Measurements from ENCODE around the gene PTGR3. TPM values are rescaled to one million over a fixed set of nuclear protein-coding genes. Genes with fewer than 3 reads are reported as not detected.

The PTGR3 gene
- polyA plus RNA-seq, 2 donors = 10.8 to 14.4 TPM

- Histone ChIP-seq H3K27ac (ENCODE audit: low read depth in 2 of 2, low read length in 1 of 2) (no peak overlapping the region), H3K4me1 (ENCODE audit: control insufficient read depth in 2 of 2, insufficient read depth in 2 of 2, low read length in 1 of 2) (peaks cover 0 to 8% of the 10 kb centered on the region in 2 donors), H3K4me3 (ENCODE audit: low read depth in 1 of 2, low read length in 2 of 2) (no peak overlapping the region), H3K9me3 (ENCODE audit: control insufficient read depth in 2 of 2, insufficient read depth in 1 of 2, low read depth in 1 of 2, low read length in 1 of 2) (no peaks in the 10 kb centered on the region), H3K36me3 (ENCODE audit: control insufficient read depth in 2 of 2, insufficient read depth in 2 of 2, low read length in 1 of 2) (no peaks in the 10 kb centered on the region), H3K27me3 (ENCODE audit: control insufficient read depth in 1 of 2, insufficient read depth in 2 of 2, low read length in 2 of 2) (no peaks in the 10 kb centered on the region)
- 80 to 84% methylated on average over 13 of the region's 13 CpGs for WGBS, 2 donors
These were observed 28.9 kb downstream of the PTGR3 start for GRCh38 chr18:75179819-75180600.

- Histone ChIP-seq H3K27me3 (ENCODE audit: control insufficient read depth in 1 of 2, insufficient read depth in 2 of 2, low read length in 2 of 2) (no peaks in the 10 kb centered on the region), H3K4me3 (ENCODE audit: low read depth in 1 of 2, low read length in 2 of 2) (no peak overlapping the region), H3K27ac (ENCODE audit: low read depth in 2 of 2, low read length in 1 of 2) (no peak overlapping the region), H3K36me3 (ENCODE audit: control insufficient read depth in 2 of 2, insufficient read depth in 2 of 2, low read length in 1 of 2) (no peaks in the 10 kb centered on the region), H3K4me1 (ENCODE audit: control insufficient read depth in 2 of 2, insufficient read depth in 2 of 2, low read length in 1 of 2) (peaks cover 0 to under 1% of the 10 kb centered on the region in 2 donors), H3K9me3 (ENCODE audit: control insufficient read depth in 2 of 2, insufficient read depth in 1 of 2, low read depth in 1 of 2, low read length in 1 of 2) (no peaks in the 10 kb centered on the region)
- 92 to 94% methylated on average over 11 of the region's 11 CpGs for WGBS, 2 donors
These were observed 30.6 kb downstream of the PTGR3 start for GRCh38 chr18:75178376-75178775.

- Histone ChIP-seq H3K27ac (ENCODE audit: low read depth in 2 of 2, low read length in 1 of 2) (no peak overlapping the region), H3K4me3 (ENCODE audit: low read depth in 1 of 2, low read length in 2 of 2) (no peak overlapping the region), H3K27me3 (ENCODE audit: control insufficient read depth in 1 of 2, insufficient read depth in 2 of 2, low read length in 2 of 2) (no peaks in the 10 kb centered on the region), H3K9me3 (ENCODE audit: control insufficient read depth in 2 of 2, insufficient read depth in 1 of 2, low read depth in 1 of 2, low read length in 1 of 2) (no peaks in the 10 kb centered on the region), H3K36me3 (ENCODE audit: control insufficient read depth in 2 of 2, insufficient read depth in 2 of 2, low read length in 1 of 2) (no peaks in the 10 kb centered on the region), H3K4me1 (ENCODE audit: control insufficient read depth in 2 of 2, insufficient read depth in 2 of 2, low read length in 1 of 2) (no peaks in the 10 kb centered on the region)
- 84 to 88% methylated on average over 8 of the region's 8 CpGs for WGBS, 2 donors
These were observed 32.1 kb downstream of the PTGR3 start for GRCh38 chr18:75176849-75177248.

GRCh38 chr18:75173738-75174137 lies 35.2 kb downstream of the PTGR3 start:
- no peak overlapping the region for H3K27ac ChIP-seq (ENCODE audit: low read depth in 2 of 2, low read length in 1 of 2)
- no peaks in the 10 kb centered on the region for H3K4me1 ChIP-seq (ENCODE audit: control insufficient read depth in 2 of 2, insufficient read depth in 2 of 2, low read length in 1 of 2)
- no peaks in the 10 kb centered on the region for H3K9me3 ChIP-seq (ENCODE audit: control insufficient read depth in 2 of 2, insufficient read depth in 1 of 2, low read depth in 1 of 2, low read length in 1 of 2)
- H3K36me3 ChIP-seq (ENCODE audit: control insufficient read depth in 2 of 2, insufficient read depth in 2 of 2, low read length in 1 of 2) = no peaks in the 10 kb centered on the region
- 75 to 85% methylated on average over 4 of the region's 4 CpGs for WGBS, 2 donors
- H3K27me3 ChIP-seq (ENCODE audit: control insufficient read depth in 1 of 2, insufficient read depth in 2 of 2, low read length in 2 of 2) = no peaks in the 10 kb centered on the region
- no peak overlapping the region for H3K4me3 ChIP-seq (ENCODE audit: low read depth in 1 of 2, low read length in 2 of 2)

GRCh38 chr18:75173125-75173432 lies 35.9 kb downstream of the PTGR3 start:
- Histone ChIP-seq H3K4me1 (ENCODE audit: control insufficient read depth in 2 of 2, insufficient read depth in 2 of 2, low read length in 1 of 2) (no peaks in the 10 kb centered on the region), H3K36me3 (ENCODE audit: control insufficient read depth in 2 of 2, insufficient read depth in 2 of 2, low read length in 1 of 2) (no peaks in the 10 kb centered on the region), H3K9me3 (ENCODE audit: control insufficient read depth in 2 of 2, insufficient read depth in 1 of 2, low read depth in 1 of 2, low read length in 1 of 2) (no peaks in the 10 kb centered on the region), H3K27me3 (ENCODE audit: control insufficient read depth in 1 of 2, insufficient read depth in 2 of 2, low read length in 2 of 2) (no peaks in the 10 kb centered on the region), H3K27ac (ENCODE audit: low read depth in 2 of 2, low read length in 1 of 2) (no peak overlapping the region), H3K4me3 (ENCODE audit: low read depth in 1 of 2, low read length in 2 of 2) (no peak overlapping the region)
- WGBS, 2 donors = 45 to 64% methylated on average over 5 of the region's 5 CpGs

GRCh38 chr18:75172299-75173124 lies 36.4 kb downstream of the PTGR3 start:
- WGBS, 2 donors = 85 to 87% methylated on average over 17 of the region's 17 CpGs
- no peak overlapping the region for H3K27ac ChIP-seq (ENCODE audit: low read depth in 2 of 2, low read length in 1 of 2)
- no peaks in the 10 kb centered on the region for H3K36me3 ChIP-seq (ENCODE audit: control insufficient read depth in 2 of 2, insufficient read depth in 2 of 2, low read length in 1 of 2)
- H3K9me3 ChIP-seq (ENCODE audit: control insufficient read depth in 2 of 2, insufficient read depth in 1 of 2, low read depth in 1 of 2, low read length in 1 of 2) = no peaks in the 10 kb centered on the region
- no peak overlapping the region for H3K4me3 ChIP-seq (ENCODE audit: low read depth in 1 of 2, low read length in 2 of 2)
- no peaks in the 10 kb centered on the region for H3K4me1 ChIP-seq (ENCODE audit: control insufficient read depth in 2 of 2, insufficient read depth in 2 of 2, low read length in 1 of 2)
- H3K27me3 ChIP-seq (ENCODE audit: control insufficient read depth in 1 of 2, insufficient read depth in 2 of 2, low read length in 2 of 2) = no peaks in the 10 kb centered on the region

- peaks cover 0 to 2% of the 10 kb centered on the region in 2 donors for H3K9me3 ChIP-seq (ENCODE audit: control insufficient read depth in 2 of 2, insufficient read depth in 1 of 2, low read depth in 1 of 2, low read length in 1 of 2)
- WGBS, 2 donors = 83 to 85% methylated on average over 11 of the region's 11 CpGs
- no peak overlapping the region for H3K4me3 ChIP-seq (ENCODE audit: low read depth in 1 of 2, low read length in 2 of 2)
- no peak overlapping the region for H3K27ac ChIP-seq (ENCODE audit: low read depth in 2 of 2, low read length in 1 of 2)
- no peaks in the 10 kb centered on the region for H3K36me3 ChIP-seq (ENCODE audit: control insufficient read depth in 2 of 2, insufficient read depth in 2 of 2, low read length in 1 of 2)
- H3K4me1 ChIP-seq (ENCODE audit: control insufficient read depth in 2 of 2, insufficient read depth in 2 of 2, low read length in 1 of 2) = no peaks in the 10 kb centered on the region
- H3K27me3 ChIP-seq (ENCODE audit: control insufficient read depth in 1 of 2, insufficient read depth in 2 of 2, low read length in 2 of 2) = no peaks in the 10 kb centered on the region
These were observed 38.0 kb downstream of the PTGR3 start for GRCh38 chr18:75170916-75171315.

GRCh38 chr18:75170022-75170789 lies 38.7 kb downstream of the PTGR3 start:
- no peaks in the 10 kb centered on the region for H3K4me1 ChIP-seq (ENCODE audit: control insufficient read depth in 2 of 2, insufficient read depth in 2 of 2, low read length in 1 of 2)
- H3K27me3 ChIP-seq (ENCODE audit: control insufficient read depth in 1 of 2, insufficient read depth in 2 of 2, low read length in 2 of 2) = no peaks in the 10 kb centered on the region
- WGBS, 2 donors = 92 to 93% methylated on average over 34 of the region's 34 CpGs
- no peak overlapping the region for H3K4me3 ChIP-seq (ENCODE audit: low read depth in 1 of 2, low read length in 2 of 2)
- no peak overlapping the region for H3K27ac ChIP-seq (ENCODE audit: low read depth in 2 of 2, low read length in 1 of 2)
- H3K9me3 ChIP-seq (ENCODE audit: control insufficient read depth in 2 of 2, insufficient read depth in 1 of 2, low read depth in 1 of 2, low read length in 1 of 2) = peaks cover 0 to 4% of the 10 kb centered on the region in 2 donors
- no peaks in the 10 kb centered on the region for H3K36me3 ChIP-seq (ENCODE audit: control insufficient read depth in 2 of 2, insufficient read depth in 2 of 2, low read length in 1 of 2)

GRCh38 chr18:75169411-75169810 lies 39.5 kb downstream of the PTGR3 start:
- Histone ChIP-seq H3K4me1 (ENCODE audit: control insufficient read depth in 2 of 2, insufficient read depth in 2 of 2, low read length in 1 of 2) (no peaks in the 10 kb centered on the region), H3K9me3 (ENCODE audit: control insufficient read depth in 2 of 2, insufficient read depth in 1 of 2, low read depth in 1 of 2, low read length in 1 of 2) (peaks cover 0 to 4% of the 10 kb centered on the region in 2 donors), H3K27ac (ENCODE audit: low read depth in 2 of 2, low read length in 1 of 2) (no peak overlapping the region), H3K36me3 (ENCODE audit: control insufficient read depth in 2 of 2, insufficient read depth in 2 of 2, low read length in 1 of 2) (no peaks in the 10 kb centered on the region), H3K27me3 (ENCODE audit: control insufficient read depth in 1 of 2, insufficient read depth in 2 of 2, low read length in 2 of 2) (no peaks in the 10 kb centered on the region), H3K4me3 (ENCODE audit: low read depth in 1 of 2, low read length in 2 of 2) (no peak overlapping the region)
- WGBS, 2 donors = 77 to 81% methylated on average over 9 of the region's 9 CpGs

All from esophagus (tissue), 2 donors.